Astrocyte of the spinal cord (primary cell): ENCODE measurements around the gene TUBGCP2.

Experiments used
- DNase-seq: peaks from one replicate; pipeline ENCODE4 v3.0.0; 2011; ENCODE audit warnings: low read depth, low spot score
- H3K4me3 ChIP-seq: 2 replicates; pipeline ENCODE4 v1.5.1; 2011; ENCODE audit warnings: low read depth, mild to moderate bottlenecking, low read length, moderate library complexity
- CTCF ChIP-seq: IDR thresholded peaks from 2 replicates; pipeline ENCODE4 v1.5.1; 2012; ENCODE audit warnings: low read depth, mild to moderate bottlenecking, low read length, inconsistent platforms
- in situ Hi-C: cut with HindIII; loops from 2 replicates; pipeline ENCODE4 v1.10.0; 2017; ENCODE audit warnings: low sequenced_read_pairs

TUBGCP2 gene

GRCh38 chr10:133294189-133294588 lies 14.5 kb downstream of the TUBGCP2 start:
- no peak for DNase-seq
- in situ Hi-C loops = no loop called here
- no peak overlapping the region for H3K4me3 ChIP-seq
- no peak for TF ChIP-seq CTCF

DNA sequence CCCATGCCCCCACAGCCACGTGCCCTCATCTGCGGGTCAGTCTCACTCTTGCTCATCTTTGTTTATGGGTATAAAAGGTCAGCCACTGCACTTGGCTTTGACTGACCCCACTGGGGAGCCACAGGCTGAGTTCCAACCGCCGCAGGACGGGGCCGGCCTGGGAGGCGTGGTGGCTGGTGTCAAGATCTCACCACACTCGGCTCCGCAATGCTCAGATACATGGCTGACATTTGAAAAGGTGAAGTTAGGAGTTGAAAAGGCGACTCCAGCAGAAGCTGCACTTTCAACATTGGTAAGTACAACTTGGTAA lies 14.9 kb downstream of the TUBGCP2 start:
- no peak for TF ChIP-seq CTCF
- no peak overlapping the region for H3K4me3 ChIP-seq
- DNase-seq = no peak
- in situ Hi-C loops = no loop called here

- no peak overlapping the region for H3K4me3 ChIP-seq
- TF ChIP-seq CTCF = no peak
- in situ Hi-C loops = no loop called here
- peak; percentile 53 for DNase-seq
Measured at GRCh38 chr10:133292919-133293809, 15.5 kb downstream of the TUBGCP2 start.

- no peak overlapping the region for H3K4me3 ChIP-seq
- no peak for TF ChIP-seq CTCF
- in situ Hi-C loops = no loop called here
- no peak for DNase-seq
Measured at GRCh38 chr10:133289761-133290160, 18.9 kb downstream of the TUBGCP2 start.

DNA sequence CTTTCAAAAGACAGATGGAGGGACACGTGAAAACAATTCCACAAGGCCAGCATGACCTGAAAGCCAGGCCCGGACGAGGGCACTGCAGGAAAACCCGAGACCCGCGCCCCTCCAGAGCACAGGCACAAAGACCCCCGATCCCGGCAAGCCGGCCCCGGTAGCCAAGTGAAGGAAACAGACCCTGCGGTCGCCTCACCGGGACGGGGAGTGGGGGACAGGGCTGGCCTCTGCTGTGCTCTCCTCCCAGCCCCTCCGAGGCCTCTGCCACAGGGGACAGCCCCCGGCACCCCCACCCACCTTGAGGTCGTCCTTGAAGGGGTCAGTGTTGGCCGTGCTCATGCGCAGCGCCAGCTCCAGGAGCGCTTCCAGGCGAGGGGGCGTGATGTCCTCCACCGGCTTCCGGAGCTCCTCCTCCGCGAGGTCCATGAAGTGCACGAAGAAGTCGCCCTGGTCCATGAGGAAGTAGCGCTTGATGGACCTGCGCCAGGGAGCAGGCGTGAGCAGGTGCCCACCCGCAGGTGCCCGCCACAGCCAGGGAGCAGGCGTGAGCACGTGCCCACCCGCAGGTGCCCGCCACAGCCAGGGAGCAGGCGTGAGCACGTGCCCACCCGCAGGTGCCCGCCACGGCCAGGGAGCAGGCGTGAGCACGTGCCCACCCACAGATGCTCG lies 20.7 kb downstream of the TUBGCP2 start:
- no peak for DNase-seq
- no peak for TF ChIP-seq CTCF
- in situ Hi-C loops = no loop called here
- no peak overlapping the region for H3K4me3 ChIP-seq

GRCh38 chr10:133286366-133286765 lies 22.3 kb downstream of the TUBGCP2 start:
- in situ Hi-C loops = no loop called here
- no peak for TF ChIP-seq CTCF
- no peak for DNase-seq
- no peak overlapping the region for H3K4me3 ChIP-seq
